ENCODE measurements around the gene KCNA3. TPM values are rescaled to one million over a fixed set of nuclear protein-coding genes. Genes with fewer than 3 reads are reported as not detected.

The KCNA3 gene
- total and polyA plus RNA-seq, 9 of the 15 experiments (the other 6 are each of a cell fraction or from before 2014, with no cell fraction given) = not detected

GRCh38 chr1:110708974-110709440 lies 34.3 kb upstream of the KCNA3 start:
- no peaks in the 10 kb centered on the region for H3K79me2 ChIP-seq (ENCODE audit: control insufficient read depth, insufficient read depth, low read length)
- no peaks in the 10 kb centered on the region for H3K9me1 ChIP-seq (ENCODE audit: control insufficient read depth, insufficient read depth, low read length)
- intact Hi-C loops (cut with micrococcal nuclease) = no loop called here
- H3K9me3 ChIP-seq (replicated peaks; ENCODE audit: control insufficient read depth, insufficient read depth, low read depth, low read length) = no peaks in the 10 kb centered on the region
- peak; percentile 51 for ATAC-seq
- in situ Hi-C loops (cut with MboI) = no loop called here
- CTCF ChIA-PET (ENCODE audit: low intra/inter-chr PET ratio) = no interaction called here
- H3K9ac ChIP-seq (ENCODE audit: insufficient read depth in 1 of 2, low read depth in 2 of 2, low read length in 2 of 2) = no peak overlapping the region
- no peak overlapping the region for H3K27ac ChIP-seq (ENCODE audit: extremely low read depth, low read depth, low read length)
- DNase-seq (ENCODE audit: extremely low read depth in 1 of 4, low spot score in 3 of 4) = peak in 1 of 4 experiments; percentile 17
- H3K4me2 ChIP-seq (ENCODE audit: insufficient read depth, low read length) = no peak overlapping the region
- WGBS (ENCODE audit: insufficient coverage, low coverage, missing lambda C conversion rate) = 0% methylated on average over 1 of the region's 1 CpG
- POLR2A ChIA-PET = no interaction called here
- H4K20me1 ChIP-seq (replicated peaks; ENCODE audit: control insufficient read depth, insufficient read depth, low read length) = no peaks in the 10 kb centered on the region
- H3K27me3 ChIP-seq (ENCODE audit: control insufficient read depth in 2 of 2, insufficient read depth in 2 of 2, low read length in 2 of 2) = no peaks in the 10 kb centered on the region; a peak in 2 of 5 replicates
- H2AFZ ChIP-seq (ENCODE audit: low read depth, low read length) = no peak overlapping the region
- H3K36me3 ChIP-seq (ENCODE audit: control insufficient read depth, insufficient read depth, low read length) = no peaks in the 10 kb centered on the region
- H3K4me1 ChIP-seq (replicated peaks in 1 of 2; ENCODE audit: control insufficient read depth in 2 of 2, insufficient read depth in 2 of 2, low read length in 2 of 2) = no peaks in the 10 kb centered on the region
- no peak for FAIRE-seq
- no peak overlapping the region for H3K4me3 ChIP-seq
- no TSS peak for BruUV-seq (replicated peaks)
- TF ChIP-seq YBX1 (IDR thresholded peaks at IDR 0.05) = no peak
- no peak for TF ChIP-seq ZNF318 (IDR thresholded peaks at IDR 0.05; ENCODE audit: borderline replicate concordance in 1 of 2, low read depth in 1 of 2)
- no peak for TF ChIP-seq ZBTB17 (CRISPR knock-in tag; IDR thresholded peaks at IDR 0.05)
- TF ChIP-seq ARID1B (IDR thresholded peaks at IDR 0.05) = peak; percentile 41; the same call in 1 of the 2 replicates
- no peak for TF ChIP-seq NR2C2 (CRISPR knock-in tag; IDR thresholded peaks at IDR 0.05)
- peak; percentile 63; the same call in 1 of the 2 replicates for TF ChIP-seq NR2C2 (tag; IDR thresholded peaks at IDR 0.05)
- TF ChIP-seq CBFA2T3 (IDR thresholded peaks at IDR 0.05) = peak; percentile 54
- no peak for TF ChIP-seq COPS2 (conservative IDR thresholded peaks at IDR 0.05)
- no peak for TF ChIP-seq ELK3 (CRISPR knock-in tag; IDR thresholded peaks at IDR 0.05)
- TF ChIP-seq TAL1 (IDR thresholded peaks at IDR 0.05) = peak; percentile 31; the same call in 1 of the 2 replicates
- peak; percentile 49 for TF ChIP-seq NFIC (IDR thresholded peaks at IDR 0.05)
- TF ChIP-seq DIDO1 (tag; IDR thresholded peaks at IDR 0.05; ENCODE audit: low read depth) = no peak
- TF ChIP-seq ATF3 (IDR thresholded peaks at IDR 0.05) = peak; percentile 23; the same call in 1 of the 2 replicates
- no peak for TF ChIP-seq ATF3 (CRISPR knock-in tag; conservative IDR thresholded peaks at IDR 0.05)
- no peak for TF ChIP-seq ZBTB1 (CRISPR knock-in tag; IDR thresholded peaks at IDR 0.05; ENCODE audit: borderline replicate concordance, low read depth)
